ENCODE measurements around the gene ITGA7. TPM values are rescaled to one million over a fixed set of nuclear protein-coding genes. Genes with fewer than 3 reads are reported as not detected.
A peak's percentile ranks its signal among the peaks of the same experiment; 100 is the strongest.

Gene ITGA7
- total and polyA plus RNA-seq, 8 donors: 10.3 to 62.4 (median 20.7) TPM

- intact Hi-C loops (cut with DNase I): no loop called here
- DNase-seq: no peak
- Histone ChIP-seq H3K4me3 (peak overlapping the region in 1 of 2 donors; percentile 58), H3K27ac (no peak overlapping the region), H3K4me1 (peaks cover 2 to 22% of the 10 kb centered on the region in 2 donors), H3K27me3 (peaks cover 0 to 38% of the 10 kb centered on the region in 2 donors), H3K36me3 (no peaks in the 10 kb centered on the region), H3K9me3 (no peaks in the 10 kb centered on the region)
- TF ChIP-seq CTCF (IDR thresholded peaks at IDR 0.05): no peak
- ATAC-seq: no peak
Measured at GRCh38 chr12:55706568-55707218, 1.0 kb downstream of the ITGA7 start.

- TF ChIP-seq CTCF (IDR thresholded peaks at IDR 0.05): peak in 1 of 2 donors; percentile 24
- ATAC-seq (no peak), DNase-seq (no peak)
- peaks cover 0 to 38% of the 10 kb centered on the region in 2 donors for H3K27me3 ChIP-seq
- intact Hi-C loops (cut with DNase I): no loop called here
- H3K9me3 ChIP-seq: no peaks in the 10 kb centered on the region
- H3K36me3 ChIP-seq: no peaks in the 10 kb centered on the region
- H3K27ac ChIP-seq: no peak overlapping the region
- H3K4me1 ChIP-seq: peaks cover 2 to 22% of the 10 kb centered on the region in 2 donors
- peak overlapping the region in 1 of 2 donors; percentile 58 for H3K4me3 ChIP-seq
Measured at GRCh38 chr12:55705782-55706402, 1.8 kb downstream of the ITGA7 start.

GRCh38 chr12:55704824-55705718 lies 2.6 kb downstream of the ITGA7 start:
- Histone ChIP-seq H3K9me3 (no peaks in the 10 kb centered on the region), H3K36me3 (no peaks in the 10 kb centered on the region), H3K27me3 (peaks cover 0 to 36% of the 10 kb centered on the region in 2 donors), H3K27ac (no peak overlapping the region), H3K4me1 (peaks cover 2 to 22% of the 10 kb centered on the region in 2 donors), H3K4me3 (no peak overlapping the region)
- TF ChIP-seq CTCF (IDR thresholded peaks at IDR 0.05): no peak
- no peak for DNase-seq
- ATAC-seq: no peak
- intact Hi-C loops (cut with DNase I): no loop called here

- Histone ChIP-seq H3K4me1 (peaks cover 2 to 20% of the 10 kb centered on the region in 2 donors), H3K9me3 (no peaks in the 10 kb centered on the region), H3K27ac (no peak overlapping the region), H3K36me3 (no peaks in the 10 kb centered on the region), H3K27me3 (peaks cover 0 to 26% of the 10 kb centered on the region in 2 donors), H3K4me3 (no peak overlapping the region)
- DNase-seq (no peak), ATAC-seq (no peak)
- intact Hi-C loops (cut with DNase I): no loop called here
- no peak for TF ChIP-seq CTCF (IDR thresholded peaks at IDR 0.05)
Measured at GRCh38 chr12:55703901-55704761, 3.6 kb downstream of the ITGA7 start.
